Measurements from ENCODE around the gene HMGA1.

The HMGA1 gene

DNA sequence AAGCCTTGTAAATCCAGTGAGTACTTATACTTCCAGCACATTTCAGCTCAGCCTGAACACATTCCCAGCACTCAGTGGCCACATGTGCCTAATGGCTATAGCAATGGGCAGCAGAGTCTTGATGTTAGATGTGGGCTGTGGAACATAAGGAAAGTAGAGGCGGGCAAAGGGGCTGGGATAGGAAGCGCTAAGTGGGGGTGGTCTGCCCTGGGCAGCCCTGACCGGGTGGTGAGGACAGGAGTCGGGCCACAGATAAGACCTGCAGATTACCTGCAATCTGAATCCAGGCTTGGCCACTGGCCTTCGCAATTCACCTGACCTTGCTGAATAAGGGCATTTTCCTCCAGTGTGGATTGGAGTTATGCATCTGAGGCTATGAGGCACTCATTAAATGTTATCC, 11.1 kb upstream of the HMGA1 start:
- DNase-seq, result no peak

DNA sequence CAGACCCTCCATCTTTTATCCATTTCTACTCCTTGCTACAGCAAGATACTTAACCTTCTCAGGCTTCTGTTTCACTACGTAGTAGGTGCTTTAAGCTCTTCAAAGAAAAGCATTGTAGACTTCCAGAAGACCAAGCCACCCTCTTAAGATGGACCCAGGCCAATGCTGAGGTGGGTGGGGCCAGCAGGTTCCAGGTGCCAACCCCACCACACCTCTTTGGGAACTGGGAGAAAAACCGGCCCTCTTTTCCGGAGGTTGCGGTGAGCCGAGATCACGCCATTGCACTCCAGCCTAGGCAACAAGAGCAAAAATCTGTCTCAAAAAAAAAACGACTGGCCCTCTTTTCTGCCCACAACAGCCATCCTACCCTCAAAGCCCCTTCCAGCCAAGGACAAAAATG, 10.6 kb upstream of the HMGA1 start:
- no peak for DNase-seq

DNA sequence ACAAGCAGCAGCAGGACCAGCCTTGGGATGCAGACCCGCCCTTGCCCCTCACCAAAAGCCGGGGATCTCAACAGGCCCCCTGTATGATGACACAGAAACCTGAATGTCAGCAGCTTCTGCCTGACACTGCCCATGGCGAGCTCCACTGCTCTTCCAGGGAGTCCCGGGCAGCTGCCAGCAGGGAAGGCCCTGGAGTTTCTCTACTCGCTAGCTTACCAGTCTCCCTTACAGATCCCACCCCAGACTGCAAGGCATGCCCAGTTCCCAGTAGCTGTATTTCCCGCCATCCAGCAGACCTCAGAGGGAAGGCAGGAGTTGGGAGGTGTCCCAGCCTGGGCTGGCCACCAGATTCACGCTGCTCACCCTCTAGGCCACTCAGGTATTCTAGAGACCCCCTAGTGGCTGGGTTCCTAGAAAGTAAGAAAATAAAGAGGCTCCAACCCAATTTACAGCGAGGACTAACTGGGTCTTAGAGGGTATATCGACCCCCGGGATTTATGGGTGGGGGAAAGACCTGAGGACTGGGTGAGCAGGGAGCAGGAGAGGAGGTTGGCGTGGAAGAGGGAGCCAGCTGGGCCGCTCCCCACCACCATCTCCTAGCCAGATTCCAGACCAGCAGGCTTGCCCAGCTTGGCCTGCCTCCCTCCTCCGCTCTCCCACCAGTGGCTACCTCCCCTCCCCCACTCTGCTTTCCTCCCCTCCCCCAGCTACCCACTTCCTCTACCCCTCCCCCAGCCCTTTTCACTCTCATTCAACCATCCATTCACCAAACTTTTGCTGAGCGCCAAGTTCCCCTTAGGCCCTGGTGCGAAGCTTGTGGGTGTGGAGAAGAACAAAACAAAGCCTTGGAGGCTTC, 9.7 kb upstream of the HMGA1 start:
- DNase-seq, result no peak

- peak; percentile 28 for DNase-seq
Observed at GRCh38 chr6:34227761-34228421, 8.8 kb upstream of the HMGA1 start.

- no peak for DNase-seq
Observed at GRCh38 chr6:34229877-34230276, 6.8 kb upstream of the HMGA1 start.

- no peak for DNase-seq
Observed at GRCh38 chr6:34230653-34231371, 5.9 kb upstream of the HMGA1 start.

DNA sequence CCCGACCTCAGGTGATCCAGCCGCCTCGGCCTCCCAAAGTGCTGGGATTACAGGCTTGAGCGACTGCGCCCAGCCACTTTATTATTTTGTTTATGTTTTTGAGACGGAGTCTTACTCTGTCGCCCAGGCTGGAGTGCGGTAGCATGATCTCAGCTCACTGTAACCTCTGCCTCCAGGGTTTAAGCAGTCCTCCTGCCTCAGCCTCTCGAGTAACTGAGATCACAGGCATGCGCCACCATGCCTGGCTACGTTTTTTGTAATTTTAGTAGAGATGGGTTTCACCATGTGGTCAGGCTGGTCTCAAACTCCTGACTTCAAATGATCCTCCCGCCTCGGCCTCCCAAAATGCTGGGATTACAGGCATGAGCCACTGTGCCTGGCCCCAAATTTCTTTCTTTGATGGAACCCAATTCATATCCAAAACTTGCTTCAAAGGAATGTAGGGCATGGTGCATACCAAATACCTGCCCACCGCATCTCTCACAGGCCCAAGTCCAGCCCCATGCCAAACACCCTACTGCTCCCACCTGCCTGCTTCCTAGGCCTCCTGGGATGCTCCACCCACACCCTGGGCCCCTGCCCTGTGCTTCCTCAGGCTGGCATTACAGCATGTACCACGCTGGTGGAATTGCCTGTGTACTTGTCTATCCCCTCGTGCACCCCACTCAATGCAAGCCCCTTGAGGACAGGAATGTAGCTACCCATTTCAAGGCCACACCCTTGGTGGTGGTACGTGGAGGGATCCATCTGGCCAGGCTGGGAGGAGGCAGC, 4.9 kb upstream of the HMGA1 start:
- no peak for DNase-seq

DNA sequence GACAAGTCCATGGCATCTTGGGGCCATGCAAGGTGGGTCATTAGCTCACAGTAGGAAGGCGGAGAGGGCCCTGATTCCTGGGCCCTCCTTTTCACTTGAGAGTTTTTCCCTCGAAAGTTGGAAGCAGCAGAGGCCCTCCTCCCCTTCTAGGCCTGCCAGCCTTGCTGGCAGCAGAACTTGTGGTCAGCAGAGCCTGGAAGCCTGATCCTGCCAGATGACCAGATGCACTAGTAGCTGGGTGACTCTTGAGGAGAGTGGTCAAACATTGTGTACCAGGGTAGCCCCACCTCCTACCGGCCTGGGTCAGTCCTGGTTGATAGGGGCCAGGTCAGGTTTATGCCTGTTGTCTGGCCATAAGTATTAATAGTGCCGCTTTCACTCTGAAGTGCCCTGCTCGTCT, 3.8 kb upstream of the HMGA1 start:
- DNase-seq, result no peak

DNA sequence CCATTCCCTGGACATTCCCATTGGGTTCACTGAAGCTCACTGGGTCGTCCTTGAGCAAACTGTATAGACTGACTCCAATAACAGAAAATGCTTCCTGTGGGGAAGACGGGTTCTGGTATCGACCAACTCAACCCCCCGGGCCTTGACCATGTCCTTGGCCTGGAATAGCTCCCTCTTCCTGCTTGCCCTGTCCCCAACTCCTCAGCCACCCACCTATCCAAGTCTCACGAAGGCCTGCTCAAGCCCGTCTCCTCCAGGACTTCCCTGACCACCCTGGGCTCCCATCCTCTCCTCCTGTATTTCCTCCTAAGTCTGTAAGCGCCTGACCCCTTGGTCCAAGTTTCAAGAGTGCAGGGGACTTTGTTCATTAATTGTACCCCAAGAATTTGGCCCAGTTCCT, 2.8 kb upstream of the HMGA1 start:
- DNase-seq, result no peak

DNA sequence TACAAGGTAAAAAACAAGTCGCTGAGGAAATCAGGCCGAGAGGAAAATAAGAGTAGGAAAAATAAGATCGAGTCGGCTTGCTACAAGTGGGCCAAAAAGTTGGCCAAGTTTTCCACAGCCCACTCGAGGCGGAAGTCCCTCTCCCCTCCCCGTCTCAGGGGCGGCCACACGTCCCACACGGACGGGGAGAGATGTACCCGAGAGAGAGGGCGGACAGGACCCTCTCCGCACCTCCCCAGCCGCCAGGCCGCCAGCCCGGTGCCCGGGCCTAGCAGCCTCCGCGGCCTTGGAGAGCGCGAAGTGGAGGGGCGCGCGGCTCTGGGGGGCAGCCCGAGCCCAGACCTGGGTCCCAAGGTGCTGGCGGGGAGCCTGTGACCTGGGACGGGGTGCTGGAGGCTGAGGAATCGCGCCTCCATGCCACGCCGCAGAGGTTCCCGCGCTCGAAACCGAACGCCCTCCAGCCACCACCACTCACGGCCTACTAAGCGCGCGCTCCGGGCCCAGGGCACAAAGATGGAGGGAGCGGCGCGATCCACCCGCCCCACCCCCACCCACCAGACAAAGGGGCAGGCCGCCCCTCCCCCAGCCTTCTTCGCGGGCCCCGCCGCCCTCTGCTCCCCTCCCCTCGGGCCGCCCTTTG, 1.9 kb upstream of the HMGA1 start:
- no peak for DNase-seq

DNA sequence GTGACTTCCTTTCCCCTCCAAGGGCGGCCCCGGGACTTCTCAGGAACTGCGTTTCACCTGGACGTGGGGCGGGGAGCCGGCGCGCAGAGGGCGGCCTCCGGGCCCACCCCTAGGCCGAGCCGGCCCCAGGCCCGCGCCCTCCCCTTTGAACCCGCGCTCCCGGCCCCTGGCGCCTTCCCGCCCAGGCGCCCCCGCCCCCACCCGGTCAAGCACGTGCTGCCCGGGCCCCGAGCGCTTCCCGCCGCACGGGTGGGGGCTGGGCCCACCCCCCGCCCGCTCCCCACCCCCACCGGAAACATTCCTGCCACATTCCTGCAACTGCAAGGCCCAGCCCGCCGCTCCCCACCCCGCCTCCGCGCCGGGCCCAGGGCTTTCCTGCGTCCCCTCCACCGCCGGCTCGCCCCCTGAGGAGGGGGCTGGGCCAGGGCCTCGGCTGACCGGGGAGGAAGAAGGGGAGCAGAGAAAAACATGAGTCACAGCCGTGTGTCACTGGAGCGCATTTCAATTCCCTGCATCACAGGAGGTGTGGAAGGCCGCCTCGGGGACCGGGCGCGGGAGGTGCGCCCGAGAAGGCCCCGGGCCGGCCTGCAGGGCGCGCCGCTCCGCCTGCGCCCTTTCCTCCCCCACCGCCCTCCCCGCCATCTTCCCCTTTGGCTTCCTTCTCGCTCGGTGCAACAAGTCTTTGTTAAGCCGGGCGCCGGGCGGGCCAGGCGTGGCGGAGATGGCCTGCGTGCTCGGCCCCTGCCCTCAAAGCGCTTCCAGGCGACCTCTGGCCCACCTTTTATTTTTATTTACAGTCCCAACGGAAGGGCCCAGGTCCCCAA, 1.2 kb upstream of the HMGA1 start:
- DNase-seq, result peak; percentile 69

- DNase-seq, result no peak
Observed at GRCh38 chr6:34236131-34236442, 586 bp upstream of the HMGA1 start.

GRCh38 chr6:34237316-34237721, 646 bp downstream of the HMGA1 start:
- no peak for DNase-seq

GRCh38 chr6:34237722-34238584, 1.3 kb downstream of the HMGA1 start:
- DNase-seq, result no peak

- no peak for DNase-seq
Observed at GRCh38 chr6:34238585-34239499, 2.2 kb downstream of the HMGA1 start.

- no peak for DNase-seq
Observed at GRCh38 chr6:34239500-34239825, 2.8 kb downstream of the HMGA1 start.

GRCh38 chr6:34239893-34240292, 3.2 kb downstream of the HMGA1 start:
- no peak for DNase-seq

- DNase-seq, result no peak
Observed at GRCh38 chr6:34240329-34241248, 3.9 kb downstream of the HMGA1 start.

Data from kidney glomerular epithelial cell (primary cell).